A673 (cell line): ENCODE results near the gene TMEM131L. TPM values are rescaled to one million over a fixed set of nuclear protein-coding genes. Genes with fewer than 3 reads are reported as not detected.

Experiments
- BruUV-seq: library from RNA; stranded (reverse); fragments of 400-500 nt; replicated peaks from 2 replicates; lab custom pipeline; 2021; lab: Mats Ljungman, UMichigan
- CTCF ChIA-PET: fragments of 300-600 bp; sonication (Branson Sonifier 250); formaldehyde crosslinking; loops from one replicate; lab custom pipeline; 2022; ENCODE audit warnings: antibody characterized with exemption; lab: Charles Lee
- POLR2A ChIA-PET: fragments of 300-600 bp; sonication (Branson Sonifier 250); formaldehyde crosslinking; loops from one replicate; lab custom pipeline; 2022; ENCODE audit warnings: antibody characterized with exemption; ENCODE audit not compliant: low non-redundant PET; lab: Charles Lee
- DNase-seq: peaks from one replicate; pipeline ENCODE4 v3.0.0-alpha.2; 2015; ENCODE audit warnings: low spot score
- H3K27ac ChIP-seq: fragments of 200-600 bp; sonication (generic); 2 replicates; pipeline ENCODE4 v1.5.1; 2016; ENCODE audit warnings: mixed run types, low read depth, mild to moderate bottlenecking, mixed read lengths, antibody characterized with exemption, low read length; ENCODE audit not compliant: poor library complexity, severe bottlenecking
- H3K27me3 ChIP-seq: fragments of 200-600 bp; sonication (generic); replicated peaks from 2 replicates; pipeline ENCODE4 v1.6.1; 2017; ENCODE audit warnings: mixed run types, low read depth, mild to moderate bottlenecking, mixed read lengths, antibody characterized with exemption, low read length; ENCODE audit not compliant: insufficient read depth, poor library complexity
- H3K36me3 ChIP-seq: fragments of 200-600 bp; sonication (generic); 2 replicates; pipeline ENCODE4 v1.6.1; 2016; ENCODE audit warnings: mixed run types, mild to moderate bottlenecking, mixed read lengths, antibody characterized with exemption, low read length; ENCODE audit not compliant: insufficient read depth, poor library complexity, severe bottlenecking
- H3K4me1 ChIP-seq: fragments of 200-600 bp; sonication (generic); 2 replicates; pipeline ENCODE4 v1.6.1; 2017; ENCODE audit warnings: mixed run types, mild to moderate bottlenecking, mixed read lengths, antibody characterized with exemption, low read length; ENCODE audit not compliant: insufficient read depth, poor library complexity, severe bottlenecking
- H3K4me3 ChIP-seq: fragments of 200-600 bp; sonication (generic); 2 replicates; pipeline ENCODE4 v1.5.1; 2016; ENCODE audit warnings: low read depth, mixed run types, mild to moderate bottlenecking, mixed read lengths, low read length; ENCODE audit not compliant: poor library complexity, severe bottlenecking
- H3K9me3 ChIP-seq: fragments of 200-600 bp; sonication (generic); 2 replicates; pipeline ENCODE4 v1.6.1; 2016; ENCODE audit warnings: mixed run types, low read depth, mild to moderate bottlenecking, mixed read lengths, antibody characterized with exemption, low read length; ENCODE audit not compliant: poor library complexity, severe bottlenecking
- CTCF ChIP-seq: fragments of 300-800, 200-600 bp; sonication (generic); conservative IDR thresholded peaks from 2 replicates; pipeline ENCODE4 v1.5.1; 2017; ENCODE audit warnings: low read depth, mild to moderate bottlenecking, antibody characterized with exemption, low read length, moderate library complexity, mixed read lengths
- EZH2 ChIP-seq: fragments of 200-600 bp; sonication (generic); IDR thresholded peaks from 2 replicates; pipeline ENCODE4 v1.6.1; 2017; ENCODE audit warnings: borderline replicate concordance, low read depth, mild to moderate bottlenecking, mixed read lengths, antibody characterized with exemption, low read length; ENCODE audit not compliant: poor library complexity, severe bottlenecking
- intact Hi-C: fragments of 100-400 bp; cut with micrococcal nuclease; formaldehyde crosslinking; loops from one replicate; pipeline ENCODE4 v1.10.0; 2022; ENCODE audit not compliant: unreplicated experiment
- total RNA-seq: library from RNA; stranded (reverse); gene quantifications from 2 replicates; pipeline ENCODE4 v1.2.3, GENCODE V29; 2021

The TMEM131L gene
- total RNA-seq, 1 experiment from 2014 or later: 18.4 TPM

DNA sequence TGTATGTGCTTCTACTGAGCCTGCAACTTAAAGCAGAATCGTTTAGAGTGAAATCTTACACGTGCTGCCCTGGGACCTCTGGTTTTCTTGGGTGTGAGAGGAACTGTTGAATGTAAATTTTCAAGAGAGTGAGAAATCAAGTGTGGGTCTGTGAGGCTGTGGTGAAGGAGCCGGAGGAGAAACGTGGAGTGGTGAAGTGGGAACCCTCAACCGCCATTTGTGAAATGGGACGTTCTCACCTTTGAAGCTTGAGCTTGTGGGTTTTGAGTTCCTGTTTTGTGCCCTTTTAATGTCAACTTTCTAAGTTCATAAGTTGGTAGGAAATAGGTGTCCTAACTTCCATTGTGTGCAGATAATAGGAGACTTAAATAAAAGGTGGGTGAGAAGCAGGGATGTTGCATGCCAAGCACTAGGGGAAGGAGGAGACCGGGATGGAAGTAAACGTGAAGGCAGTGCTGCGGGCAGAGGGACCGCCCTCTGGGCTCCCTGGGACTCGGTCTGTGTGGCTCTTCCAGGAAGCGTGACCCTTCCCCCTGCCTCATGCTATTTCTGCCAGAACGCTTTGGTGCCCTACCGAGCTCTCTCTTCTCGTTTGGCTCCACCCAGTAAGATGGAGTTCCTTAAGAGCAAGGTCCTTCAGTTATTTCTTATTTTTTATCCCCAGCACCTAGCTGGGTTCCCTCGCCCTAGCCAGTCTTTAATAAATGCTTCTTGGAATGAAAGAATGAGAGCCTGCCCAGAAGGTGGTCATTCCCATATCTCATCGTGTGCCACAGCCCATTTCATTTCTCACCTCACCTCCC is 56.0 kb downstream of the TMEM131L start:
- POLR2A ChIA-PET: no interaction called here
- H3K9me3 ChIP-seq: no peaks in the 10 kb centered on the region
- CTCF ChIA-PET: no interaction called here

GRCh38 chr4:153522802-153523094 is 56.6 kb downstream of the TMEM131L start:
- ChIA-PET CTCF (no interaction called here), POLR2A (no interaction called here)
- no peak overlapping the region for H3K4me3 ChIP-seq
- no peaks in the 10 kb centered on the region for H3K27me3 ChIP-seq
- intact Hi-C loops: no loop called here
- no peaks in the 10 kb centered on the region for H3K36me3 ChIP-seq
- no peaks in the 10 kb centered on the region for H3K9me3 ChIP-seq
- peaks cover 35% of the 10 kb centered on the region for H3K4me1 ChIP-seq
- no peak for DNase-seq
- TF ChIP-seq EZH2 (no peak), CTCF (no peak)
- BruUV-seq: no TSS peak
- H3K27ac ChIP-seq: no peak overlapping the region

More for the DNA sequence above, 56.0 kb downstream of the TMEM131L start:
- no TSS peak for BruUV-seq
- H3K27ac ChIP-seq: no peak overlapping the region
- no peak overlapping the region for H3K4me3 ChIP-seq
- no peaks in the 10 kb centered on the region for H3K36me3 ChIP-seq
- no peak for DNase-seq
- peaks cover 35% of the 10 kb centered on the region for H3K4me1 ChIP-seq
- no peaks in the 10 kb centered on the region for H3K27me3 ChIP-seq
- TF ChIP-seq EZH2: no peak
- no peak for TF ChIP-seq CTCF
- intact Hi-C loops: no loop called here

DNA sequence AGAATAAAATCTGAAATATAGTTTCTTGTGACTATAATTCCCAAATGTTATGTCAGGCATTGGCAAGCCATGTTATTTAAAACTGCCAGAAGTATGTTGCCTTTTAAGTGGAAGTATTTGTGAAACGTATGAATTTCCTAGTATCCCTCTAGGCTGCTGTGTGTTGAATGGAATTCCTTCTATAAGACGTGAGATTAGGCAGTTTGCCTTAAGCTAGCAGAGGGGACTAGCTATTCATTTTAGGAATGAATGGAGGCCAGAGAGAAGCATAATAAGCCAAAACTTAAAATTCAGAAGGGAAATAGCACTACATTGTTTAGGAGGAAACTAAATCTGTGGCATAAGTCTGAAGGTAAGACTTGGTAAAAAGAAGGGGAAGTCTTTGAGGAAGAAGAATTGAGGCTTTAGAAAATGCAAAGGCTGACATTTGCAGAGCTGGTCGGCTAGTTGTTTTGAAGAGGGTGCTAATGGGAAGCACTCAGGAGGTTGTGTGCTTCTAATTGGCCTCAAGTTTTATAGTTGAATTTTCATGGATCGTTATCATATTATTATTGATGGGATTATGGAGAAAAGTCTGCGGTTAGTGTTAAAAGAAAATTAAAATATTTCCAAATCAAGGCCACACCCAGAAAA is 57.1 kb downstream of the TMEM131L start:
- H3K4me1 ChIP-seq: peaks cover 35% of the 10 kb centered on the region
- ChIA-PET POLR2A (no interaction called here), CTCF (no interaction called here)
- DNase-seq: no peak
- no peaks in the 10 kb centered on the region for H3K9me3 ChIP-seq
- TF ChIP-seq CTCF (no peak), EZH2 (no peak)
- no peak overlapping the region for H3K4me3 ChIP-seq
- no peaks in the 10 kb centered on the region for H3K36me3 ChIP-seq
- intact Hi-C loops: no loop called here
- no TSS peak for BruUV-seq
- no peaks in the 10 kb centered on the region for H3K27me3 ChIP-seq
- H3K27ac ChIP-seq: no peak overlapping the region
